Aortic smooth muscle cell (primary cell): ENCODE results near the gene SIX1. TPM values are rescaled to one million over a fixed set of nuclear protein-coding genes. Genes with fewer than 3 reads are reported as not detected.

Source experiments
- total RNA-seq: library from RNA; depleted of rRNA; stranded (reverse); fragments of >200 nt; gene quantifications from 2 replicates; pipeline ENCODE4 v1.2.3, GENCODE V29; 2014

The SIX1 gene
- 0.68 and 0.79 TPM in 2 replicates for total RNA-seq

DNA sequence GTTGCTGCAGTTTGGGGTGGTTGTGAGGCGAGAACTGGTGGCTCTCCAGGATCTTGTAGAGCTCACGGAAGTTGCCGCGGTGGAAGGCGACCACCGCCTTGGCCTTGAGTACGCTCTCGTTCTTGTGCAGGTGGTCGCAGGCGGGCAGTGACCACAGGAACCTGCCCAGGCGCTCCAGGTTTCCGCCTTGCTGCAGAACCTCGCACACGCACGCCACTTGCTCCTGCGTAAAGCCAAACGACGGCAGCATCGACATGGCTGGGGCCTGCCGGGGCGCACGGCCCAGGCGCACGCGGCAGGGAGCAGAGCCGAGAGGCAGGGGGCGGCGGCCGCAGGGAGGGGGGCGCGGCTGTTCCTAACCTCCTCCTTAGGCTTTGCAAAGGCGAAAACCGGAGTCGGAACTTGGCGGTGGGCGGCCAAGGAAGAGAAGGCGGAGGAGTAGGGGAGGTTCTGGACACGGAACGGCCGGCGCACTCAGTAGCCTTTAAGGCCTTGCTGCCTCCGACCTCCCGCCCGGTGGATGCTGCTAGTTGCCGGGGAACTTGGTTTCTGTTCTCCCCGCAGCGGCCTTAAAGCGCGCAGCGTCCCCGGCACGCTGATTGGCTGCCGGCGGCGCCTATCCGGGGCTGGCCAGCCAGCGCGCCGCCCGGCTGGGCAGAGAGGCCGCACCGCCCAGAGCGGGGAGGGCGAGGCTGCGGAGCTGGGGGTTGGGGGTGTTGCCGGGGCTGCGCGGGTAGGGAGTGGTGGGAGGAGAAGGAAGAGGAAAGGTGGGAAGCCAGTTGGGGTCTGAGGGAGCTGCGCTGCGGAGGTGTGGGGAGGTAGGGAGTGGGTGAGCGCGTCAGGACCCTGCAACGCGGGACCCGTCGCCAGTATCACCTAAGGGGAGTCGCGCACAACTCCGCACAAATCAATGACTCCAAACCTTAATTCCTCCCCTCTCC lies at the start of gene SIX1:
Gene SIX1 (minus strand): TSS at position 544 of the 941 bp plus-strand sequence. CDS start 288 bp downstream, at position 256.

Other genes with a start within 250 kb of the SIX1 start
- not detected in 2 replicates for gene C14orf39, start 163.4 kb downstream of the SIX1 start, total RNA-seq
- not detected in 2 replicates for gene SIX6, start 140.3 kb downstream of the SIX1 start, total RNA-seq
- 5.2 and 5.3 TPM in 2 replicates for gene SIX4, start 74.9 kb upstream of the SIX1 start, total RNA-seq
- 38.8 and 51.9 TPM in 2 replicates for gene MNAT1, start 85.3 kb upstream of the SIX1 start, total RNA-seq